ENCODE measurements around the gene LRRFIP2.

- no peak for TF ChIP-seq CTCF (IDR thresholded peaks at IDR 0.05)
- TF ChIP-seq POLR2A (IDR thresholded peaks at IDR 0.05): no peak
Observed at GRCh38 chr3:37017683-37018082, 156.7 kb downstream of the LRRFIP2 start.

Data from lower leg skin (tissue), 3 donors.